NOMO-1 (cell line): Measurements from ENCODE around the gene CEMP1.

Source experiments
- DNase-seq, 2 experiments: peaks; one replicate each; lab custom pipeline; 2025; ENCODE audit not compliant: unreplicated experiment in 2 of 2; lab: John Stamatoyannopoulos, UW

Gene CEMP1

GRCh38 chr16:2507052-2507659 is 24.1 kb downstream of the CEMP1 start:
- DNase-seq = peak; percentile 80 to 86

- DNase-seq = no peak
These were observed 25.5 kb downstream of the CEMP1 start for GRCh38 chr16:2505695-2506094.

- DNase-seq = no peak
These were observed 29.0 kb downstream of the CEMP1 start for GRCh38 chr16:2501946-2502895.

GRCh38 chr16:2500918-2501750 is 30.1 kb downstream of the CEMP1 start:
- peak; percentile 50 to 77 for DNase-seq

GRCh38 chr16:2500430-2500917 is 30.7 kb downstream of the CEMP1 start:
- no peak for DNase-seq

- no peak for DNase-seq
These were observed 31.2 kb downstream of the CEMP1 start for GRCh38 chr16:2499890-2500429.

- DNase-seq = no peak
These were observed 31.8 kb downstream of the CEMP1 start for GRCh38 chr16:2499454-2499853.

GRCh38 chr16:2498531-2499253 is 32.5 kb downstream of the CEMP1 start:
- no peak for DNase-seq

GRCh38 chr16:2497695-2498484 is 33.3 kb downstream of the CEMP1 start:
- DNase-seq = no peak

- no peak for DNase-seq
These were observed 34.0 kb downstream of the CEMP1 start for GRCh38 chr16:2497116-2497630.

GRCh38 chr16:2496223-2497115 is 34.7 kb downstream of the CEMP1 start:
- no peak for DNase-seq

GRCh38 chr16:2495041-2495440 is 36.2 kb downstream of the CEMP1 start:
- DNase-seq = no peak

- DNase-seq = no peak
These were observed 36.6 kb downstream of the CEMP1 start for GRCh38 chr16:2494616-2495015.

- DNase-seq = no peak
These were observed 37.6 kb downstream of the CEMP1 start for GRCh38 chr16:2493605-2494004.

- DNase-seq = no peak
These were observed 38.9 kb downstream of the CEMP1 start for GRCh38 chr16:2492292-2492691.

GRCh38 chr16:2490190-2491105 is 40.8 kb downstream of the CEMP1 start:
- no peak for DNase-seq

GRCh38 chr16:2489581-2489980 is 41.6 kb downstream of the CEMP1 start:
- DNase-seq = no peak
